NCI-H1048 (cell line): ENCODE measurements around the gene LTBP1.

Source experiments
- DNase-seq: peaks from one replicate; lab custom pipeline; 2025; lab: John Stamatoyannopoulos, UW

LTBP1 gene

GRCh38 chr2:33013684-33014110 lies 66.9 kb downstream of the LTBP1 start:
- DNase-seq = no peak

GRCh38 chr2:33014268-33014667 lies 67.5 kb downstream of the LTBP1 start:
- DNase-seq = no peak

GRCh38 chr2:33015421-33016142 lies 68.8 kb downstream of the LTBP1 start:
- DNase-seq = no peak

- no peak for DNase-seq
These were observed 71.5 kb downstream of the LTBP1 start for GRCh38 chr2:33018271-33018670.

- no peak for DNase-seq
These were observed 73.0 kb downstream of the LTBP1 start for GRCh38 chr2:33019796-33020195.

GRCh38 chr2:33020883-33021282 lies 74.1 kb downstream of the LTBP1 start:
- no peak for DNase-seq

- DNase-seq = no peak
These were observed 74.9 kb downstream of the LTBP1 start for GRCh38 chr2:33021542-33022227.

GRCh38 chr2:33022395-33022985 lies 75.7 kb downstream of the LTBP1 start:
- DNase-seq = no peak

GRCh38 chr2:33022989-33023727 lies 76.4 kb downstream of the LTBP1 start:
- no peak for DNase-seq

GRCh38 chr2:33023728-33024500 lies 77.2 kb downstream of the LTBP1 start:
- no peak for DNase-seq

- DNase-seq = no peak
These were observed 78.0 kb downstream of the LTBP1 start for GRCh38 chr2:33024758-33025157.

GRCh38 chr2:33029459-33029858 lies 82.7 kb downstream of the LTBP1 start:
- DNase-seq = no peak

GRCh38 chr2:33029926-33030325 lies 83.2 kb downstream of the LTBP1 start:
- no peak for DNase-seq

- no peak for DNase-seq
These were observed 83.6 kb downstream of the LTBP1 start for GRCh38 chr2:33030326-33030725.

- DNase-seq = no peak
These were observed 85.5 kb downstream of the LTBP1 start for GRCh38 chr2:33032245-33032644.

GRCh38 chr2:33033606-33034081 lies 86.9 kb downstream of the LTBP1 start:
- no peak for DNase-seq

GRCh38 chr2:33034784-33035183 lies 88.0 kb downstream of the LTBP1 start:
- DNase-seq = no peak

- no peak for DNase-seq
These were observed 91.5 kb downstream of the LTBP1 start for GRCh38 chr2:33038230-33038629.

- DNase-seq = no peak
These were observed 92.0 kb downstream of the LTBP1 start for GRCh38 chr2:33038799-33039198.

GRCh38 chr2:33040541-33040940 lies 93.8 kb downstream of the LTBP1 start:
- DNase-seq = no peak

GRCh38 chr2:33042265-33042664 lies 95.5 kb downstream of the LTBP1 start:
- DNase-seq = no peak

GRCh38 chr2:33042819-33043218 lies 96.1 kb downstream of the LTBP1 start:
- DNase-seq = no peak
